ENCODE measurements around the gene MRPL28. TPM values are rescaled to one million over a fixed set of nuclear protein-coding genes. Genes with fewer than 3 reads are reported as not detected.

Gene MRPL28
- total and polyA plus RNA-seq, 7 experiments from 2014 or later, result 21.9 to 86.2 (median 31.4) TPM

DNA sequence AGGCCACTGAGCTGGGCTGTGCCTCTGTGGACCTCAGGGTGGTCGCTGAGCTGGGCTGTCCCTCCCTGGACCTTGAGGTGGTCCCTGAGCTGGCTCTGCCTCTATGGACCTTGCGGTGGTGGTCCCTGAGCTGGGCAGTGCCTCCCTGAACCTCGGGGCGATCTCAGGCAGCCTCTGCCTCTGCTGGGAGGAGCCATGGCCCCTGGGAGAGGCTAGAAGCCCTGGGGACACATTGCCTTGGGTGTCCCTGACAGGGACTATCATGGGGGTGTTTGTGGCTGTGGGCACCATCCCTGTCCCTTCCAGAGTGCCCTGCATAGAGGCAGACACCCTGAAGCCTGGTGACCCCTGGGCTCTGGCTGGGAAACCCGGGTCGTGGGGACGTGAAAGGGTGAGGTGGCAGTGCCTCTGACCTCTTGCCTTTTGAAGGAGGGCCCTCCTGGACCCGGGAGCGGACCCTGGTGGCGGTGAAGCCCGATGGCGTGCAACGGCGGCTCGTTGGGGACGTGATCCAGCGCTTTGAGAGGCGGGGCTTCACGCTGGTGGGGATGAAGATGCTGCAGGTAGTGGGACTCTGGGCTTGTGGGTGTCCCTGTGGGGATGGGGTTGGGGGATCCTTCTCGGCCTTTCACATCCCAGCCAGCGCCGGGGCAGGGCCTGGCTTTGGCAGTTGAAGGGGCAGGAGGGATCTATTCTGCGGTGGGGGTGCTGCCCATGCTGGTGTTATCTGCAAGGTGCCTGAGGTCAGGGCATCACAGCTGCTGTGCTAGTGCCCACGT, 28.4 kb upstream of the MRPL28 start:
- intact Hi-C loops (cut with micrococcal nuclease), result no loop called here
- Mint-ChIP-seq H3K36me3 (no peaks in the 10 kb centered on the region), H3K27ac (peak overlapping the region in 8 of 9 donors; percentile 48 to 83 (median 76)), H3K4me1 (peaks cover 15 to 30% (median 20%) of the 10 kb centered on the region in 7 donors), H3K27me3 (peaks cover 0 to 12% (median 0%) of the 10 kb centered on the region in 5 donors), H3K4me3 (peak overlapping the region; percentile 54 to 92 (median 72)), H3K9me3 (no peaks in the 10 kb centered on the region)
- no peaks in the 10 kb centered on the region for H3K9me3 ChIP-seq (ENCODE audit: control insufficient read depth in 2 of 3, low read length in 3 of 3)
- no peak overlapping the region for H3K4me3 ChIP-seq (ENCODE audit: low read length)
- ChIA-PET POLR2A (interaction anchor here (1.0 to 10.9 kb wide), 2 partner anchors 17 to 49 kb away, joined by 3 to 120 read pairs; partner anchors contain the start of gene PGAP6), CTCF (no interaction called here)
- H3K36me3 ChIP-seq (ENCODE audit: control insufficient read depth in 2 of 3, insufficient read depth in 3 of 3, low read length in 3 of 3), result no peaks in the 10 kb centered on the region
- no peak overlapping the region for H3K27ac ChIP-seq (ENCODE audit: low read depth, low read length)
- no peaks in the 10 kb centered on the region for H3K27me3 ChIP-seq (ENCODE audit: control insufficient read depth in 2 of 2, insufficient read depth in 2 of 2, low read length in 2 of 2)
- no peak for DNase-seq
- ATAC-seq, result no peak
- peaks cover 0 to 10% of the 10 kb centered on the region in 2 donors for H3K4me1 ChIP-seq (ENCODE audit: control insufficient read depth in 2 of 2, insufficient read depth in 2 of 2, low read length in 2 of 2)

DNA sequence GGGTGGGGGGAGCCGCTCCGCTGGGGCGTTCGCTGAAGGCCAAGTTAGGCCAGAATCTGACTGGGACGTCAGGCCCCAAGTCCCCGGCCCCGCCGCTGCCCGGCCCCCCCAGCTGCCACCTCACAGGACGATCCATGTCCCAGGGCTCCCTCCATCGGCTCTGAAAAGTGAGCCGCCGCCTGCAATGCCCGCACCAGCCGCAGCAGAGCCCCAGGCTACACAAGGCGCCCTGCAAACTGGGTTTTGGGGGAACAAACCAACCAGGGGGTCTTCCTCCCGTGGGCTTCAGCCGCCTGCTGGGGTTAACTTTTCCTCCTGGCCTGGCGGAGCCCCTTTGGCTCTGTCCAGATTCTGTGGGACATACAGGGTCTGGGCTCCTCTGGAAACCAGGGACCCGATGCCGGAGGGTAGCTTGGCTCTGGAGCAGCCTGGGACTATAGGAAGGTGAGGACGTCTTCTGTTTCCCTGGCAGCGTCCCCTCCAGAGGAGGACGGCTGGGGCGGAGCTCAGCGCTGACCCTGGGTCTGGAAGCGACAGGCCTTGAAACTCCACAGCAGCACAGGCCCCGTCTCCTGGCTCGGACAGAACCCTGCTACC, 27.5 kb upstream of the MRPL28 start:
- Histone ChIP-seq H3K4me3 (ENCODE audit: low read length) (no peak overlapping the region), H3K9me3 (ENCODE audit: control insufficient read depth in 2 of 3, low read length in 3 of 3) (no peaks in the 10 kb centered on the region), H3K27ac (ENCODE audit: low read depth, low read length) (no peak overlapping the region), H3K4me1 (ENCODE audit: control insufficient read depth in 2 of 2, insufficient read depth in 2 of 2, low read length in 2 of 2) (peaks cover 0 to 10% of the 10 kb centered on the region in 2 donors), H3K36me3 (ENCODE audit: control insufficient read depth in 2 of 3, insufficient read depth in 3 of 3, low read length in 3 of 3) (no peaks in the 10 kb centered on the region), H3K27me3 (ENCODE audit: control insufficient read depth in 2 of 2, insufficient read depth in 2 of 2, low read length in 2 of 2) (no peaks in the 10 kb centered on the region)
- H3K4me3 Mint-ChIP-seq, result peak overlapping the region; percentile 54 to 92 (median 72)
- no peaks in the 10 kb centered on the region for H3K36me3 Mint-ChIP-seq
- H3K4me1 Mint-ChIP-seq, result peaks cover 15 to 32% (median 20%) of the 10 kb centered on the region in 7 donors
- no peaks in the 10 kb centered on the region for H3K9me3 Mint-ChIP-seq
- H3K27ac Mint-ChIP-seq, result peak overlapping the region; percentile 42 to 80 (median 71)
- intact Hi-C loops (cut with micrococcal nuclease), result loop anchor here in 1 of 2 donors (1.0 kb wide), 1 partner anchor 16 kb away; no protein-coding TSS in a partner anchor
- ChIA-PET CTCF (no interaction called here), POLR2A (interaction anchor here (10.9 kb wide), 1 partner anchor 16 kb away, joined by 120 read pairs; the partner anchor contains the start of gene PGAP6)
- peak; percentile 15 for ATAC-seq
- H3K27me3 Mint-ChIP-seq, result peaks cover 0 to 12% (median 0%) of the 10 kb centered on the region in 5 donors
- peak in 5 of 9 donors; percentile 22 to 52 (median 38) for DNase-seq

DNA sequence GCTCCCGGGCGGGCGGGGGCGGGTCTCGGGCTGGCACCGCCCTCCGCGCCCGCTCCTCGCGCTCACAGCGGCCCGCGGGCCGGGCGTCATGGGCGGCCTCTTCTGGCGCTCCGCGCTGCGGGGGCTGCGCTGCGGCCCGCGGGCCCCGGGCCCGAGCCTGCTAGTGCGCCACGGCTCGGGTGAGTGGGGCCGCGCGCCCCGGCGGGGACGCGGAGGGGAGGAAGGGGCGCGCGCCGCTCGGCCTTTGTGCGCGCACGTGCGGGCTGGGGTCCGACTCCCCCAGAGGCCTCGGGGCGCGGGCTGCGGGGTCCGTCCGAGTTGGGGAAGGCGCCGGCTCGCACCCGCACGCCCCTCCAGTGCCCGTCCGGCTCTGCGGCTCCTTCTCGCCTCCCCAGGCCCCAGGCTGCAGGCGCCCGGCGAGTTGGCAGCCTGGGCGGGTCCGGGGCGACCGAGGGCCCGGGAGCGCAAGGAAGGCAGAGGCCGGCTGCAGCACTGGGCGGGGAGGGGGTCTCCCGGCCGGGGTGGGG, 26.9 kb upstream of the MRPL28 start, which contains the start of gene NME4:
TSS of gene NME4 (plus strand) at position 65 of the 527 bp plus-strand sequence. CDS start at position 89, 24 bp downstream.
- peak within 1 kb of the TSS; percentile 61 for H3K27ac ChIP-seq (ENCODE audit: low read depth, low read length)
- ATAC-seq, result no peak
- peak in 3 of 9 donors; percentile 25 to 43 (median 42) for DNase-seq
- POLR2A ChIA-PET, result interaction anchor here (10.9 kb wide), 1 partner anchor 15 kb away, joined by 120 read pairs; the partner anchor contains the start of gene PGAP6
- H3K4me1 ChIP-seq (ENCODE audit: control insufficient read depth in 2 of 2, insufficient read depth in 2 of 2, low read length in 2 of 2), result peaks cover 0 to 10% of the 10 kb centered on the region in 2 donors
- CTCF ChIA-PET, result no interaction called here
- peak within 1 kb of the TSS; percentile 44 for H3K4me3 ChIP-seq (ENCODE audit: low read length)
- peak within 1 kb of the TSS; percentile 83 to 94 (median 89) for H3K4me3 Mint-ChIP-seq
- H3K27ac Mint-ChIP-seq, result peak within 1 kb of the TSS; percentile 82 to 97 (median 89)
- H3K9me3 Mint-ChIP-seq, result no peaks in the 10 kb centered on the region
- H3K36me3 ChIP-seq (ENCODE audit: control insufficient read depth in 2 of 3, insufficient read depth in 3 of 3, low read length in 3 of 3), result no peaks in the 10 kb centered on the region
- no peaks in the 10 kb centered on the region for H3K9me3 ChIP-seq (ENCODE audit: control insufficient read depth in 2 of 3, low read length in 3 of 3)
- H3K27me3 Mint-ChIP-seq, result peaks cover 0 to 12% (median 0%) of the 10 kb centered on the region in 5 donors
- intact Hi-C loops (cut with micrococcal nuclease), result loop anchor here in 1 of 2 donors (1.0 kb wide), 1 partner anchor 15 kb away; no protein-coding TSS in a partner anchor
- peaks cover 15 to 38% (median 19%) of the 10 kb centered on the region in 7 donors for H3K4me1 Mint-ChIP-seq
- no peaks in the 10 kb centered on the region for H3K36me3 Mint-ChIP-seq
- no peaks in the 10 kb centered on the region for H3K27me3 ChIP-seq (ENCODE audit: control insufficient read depth in 2 of 2, insufficient read depth in 2 of 2, low read length in 2 of 2)

DNA sequence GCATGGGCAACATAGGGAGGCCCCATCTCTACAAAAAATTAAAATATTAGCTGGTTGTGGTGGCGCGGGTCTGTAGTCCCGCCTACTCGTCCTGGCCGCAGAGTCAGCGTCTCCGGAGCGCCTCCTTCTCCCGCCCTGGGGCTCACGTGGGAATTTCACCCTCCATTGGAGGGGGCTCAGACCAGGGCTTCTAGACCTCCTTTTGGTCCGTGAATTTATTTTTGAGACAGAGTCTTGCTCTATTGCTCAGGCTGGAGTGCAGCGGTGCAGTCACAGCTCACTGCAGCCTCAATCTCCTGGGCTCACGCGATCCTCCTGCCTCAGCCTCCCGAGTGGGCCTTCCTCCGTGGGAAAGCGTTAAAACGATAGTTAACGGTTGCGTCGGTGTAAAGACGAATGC, 26.3 kb upstream of the MRPL28 start:
- Histone ChIP-seq H3K36me3 (ENCODE audit: control insufficient read depth in 2 of 3, insufficient read depth in 3 of 3, low read length in 3 of 3) (no peaks in the 10 kb centered on the region), H3K4me1 (ENCODE audit: control insufficient read depth in 2 of 2, insufficient read depth in 2 of 2, low read length in 2 of 2) (peaks cover 4 to 10% of the 10 kb centered on the region in 2 donors), H3K27ac (ENCODE audit: low read depth, low read length) (peak overlapping the region; percentile 61), H3K4me3 (ENCODE audit: low read length) (peak overlapping the region; percentile 44), H3K9me3 (ENCODE audit: control insufficient read depth in 2 of 3, low read length in 3 of 3) (no peaks in the 10 kb centered on the region), H3K27me3 (ENCODE audit: control insufficient read depth in 2 of 2, insufficient read depth in 2 of 2, low read length in 2 of 2) (no peaks in the 10 kb centered on the region)
- H3K36me3 Mint-ChIP-seq, result peaks cover 0 to 4% (median 0%) of the 10 kb centered on the region in 5 donors
- CTCF ChIA-PET, result no interaction called here
- peaks cover 0 to 4% (median 0%) of the 10 kb centered on the region in 11 donors for H3K9me3 Mint-ChIP-seq
- peaks cover 0 to 12% (median 0%) of the 10 kb centered on the region in 5 donors for H3K27me3 Mint-ChIP-seq
- POLR2A ChIA-PET, result interaction anchor here (10.9 kb wide), 1 partner anchor 14 kb away, joined by 120 read pairs; the partner anchor contains the start of gene PGAP6
- peaks cover 15 to 44% (median 19%) of the 10 kb centered on the region in 7 donors for H3K4me1 Mint-ChIP-seq
- ATAC-seq (no peak), DNase-seq (peak in 1 of 9 donors; percentile 24)
- peak overlapping the region; percentile 83 to 94 (median 89) for H3K4me3 Mint-ChIP-seq
- intact Hi-C loops (cut with micrococcal nuclease), result loop anchor here in 1 of 2 donors (1.0 kb wide), 2 partner anchors 14 to 26 kb away; partner anchors contain the start of gene MRPL28
- H3K27ac Mint-ChIP-seq, result peak overlapping the region; percentile 82 to 97 (median 89)

DNA sequence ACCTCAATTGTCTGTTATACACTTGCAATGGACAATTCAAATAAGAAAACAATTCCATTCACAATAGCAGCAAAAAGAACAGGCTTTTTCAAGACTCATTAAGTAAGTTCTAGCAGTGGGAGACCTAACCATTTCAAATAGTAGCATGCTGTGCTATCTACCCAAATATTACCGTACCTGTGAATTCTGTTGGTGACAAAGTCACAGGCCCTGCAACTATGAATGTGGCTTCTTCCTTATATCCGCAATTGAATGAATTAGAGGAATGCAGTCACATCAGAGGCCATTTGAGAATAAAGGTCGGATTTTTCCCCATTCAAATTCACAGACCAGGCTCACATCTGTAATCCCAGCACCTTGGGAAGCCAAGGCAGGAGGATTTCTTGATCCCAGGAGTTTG, 25.9 kb upstream of the MRPL28 start:
- intact Hi-C loops (cut with micrococcal nuclease), result loop anchor here in 1 of 2 donors (1.0 kb wide), 1 partner anchor 26 kb away; the partner anchor contains the start of gene MRPL28
- no peak overlapping the region for H3K27ac ChIP-seq (ENCODE audit: low read depth, low read length)
- peak overlapping the region; percentile 83 to 94 (median 89) for H3K4me3 Mint-ChIP-seq
- DNase-seq, result no peak
- H3K9me3 Mint-ChIP-seq, result peaks cover 0 to 4% (median 0%) of the 10 kb centered on the region in 11 donors
- H3K27ac Mint-ChIP-seq, result peak overlapping the region in 8 of 9 donors; percentile 86 to 97 (median 90)
- ChIA-PET POLR2A (interaction anchor here (0.6 to 10.9 kb wide), 2 partner anchors 14 to 265 kb away, joined by 5 to 120 read pairs; partner anchors contain the start of gene PGAP6), CTCF (interaction anchor here (1.9 kb wide), 1 partner anchor 13 kb away, joined by 7 read pairs; no protein-coding TSS in a partner anchor)
- no peaks in the 10 kb centered on the region for H3K36me3 ChIP-seq (ENCODE audit: control insufficient read depth in 2 of 3, insufficient read depth in 3 of 3, low read length in 3 of 3)
- H3K4me1 ChIP-seq (ENCODE audit: control insufficient read depth in 2 of 2, insufficient read depth in 2 of 2, low read length in 2 of 2), result peaks cover 4 to 10% of the 10 kb centered on the region in 2 donors
- peaks cover 0 to 4% (median 0%) of the 10 kb centered on the region in 5 donors for H3K36me3 Mint-ChIP-seq
- H3K27me3 ChIP-seq (ENCODE audit: control insufficient read depth in 2 of 2, insufficient read depth in 2 of 2, low read length in 2 of 2), result no peaks in the 10 kb centered on the region
- peaks cover 15 to 44% (median 19%) of the 10 kb centered on the region in 7 donors for H3K4me1 Mint-ChIP-seq
- no peak for ATAC-seq
- H3K4me3 ChIP-seq (ENCODE audit: low read length), result no peak overlapping the region
- H3K9me3 ChIP-seq (ENCODE audit: control insufficient read depth in 2 of 3, low read length in 3 of 3), result no peaks in the 10 kb centered on the region
- peaks cover 0 to 12% (median 0%) of the 10 kb centered on the region in 5 donors for H3K27me3 Mint-ChIP-seq
